HepG2 (cell line): ENCODE data around the gene CNNM3. TPM values are rescaled to one million over a fixed set of nuclear protein-coding genes. Genes with fewer than 3 reads are reported as not detected.

Experiments used
- ARID2 ChIP-seq: sonication (generic); formaldehyde crosslinking; IDR thresholded peaks from 2 replicates; pipeline ENCODE4 v1.8.1; 2022; ENCODE audit warnings: mild to moderate bottlenecking, missing genetic modification reagents, borderline replicate concordance
- ETV6 ChIP-seq: sonication (generic); formaldehyde crosslinking; conservative IDR thresholded peaks from 2 replicates; pipeline ENCODE4 v1.4.0; 2020; ENCODE audit warnings: missing genetic modification reagents
- FOXJ3 ChIP-seq: sonication (generic); formaldehyde crosslinking; IDR thresholded peaks from 2 replicates; pipeline ENCODE4 v1.4.0; 2020; ENCODE audit warnings: missing genetic modification reagents, mild to moderate bottlenecking, borderline replicate concordance
- HOXA3 ChIP-seq: sonication (generic); formaldehyde crosslinking; IDR thresholded peaks from 2 replicates; pipeline ENCODE4 v1.5.0; 2020; ENCODE audit warnings: missing genetic modification reagents
- KDM3A ChIP-seq: IDR thresholded peaks from 2 replicates; pipeline ENCODE4 v1.6.1; 2018; ENCODE audit warnings: low read depth, missing compliant biosample characterization
- KDM5B ChIP-seq: sonication (generic); formaldehyde crosslinking; IDR thresholded peaks from 2 replicates; pipeline ENCODE4 v1.4.0; 2020; ENCODE audit warnings: missing genetic modification reagents, mild to moderate bottlenecking, borderline replicate concordance
- MEIS1 ChIP-seq: sonication (generic); formaldehyde crosslinking; IDR thresholded peaks from 2 replicates; pipeline ENCODE4 v1.9.0; 2021; ENCODE audit warnings: mild to moderate bottlenecking, missing genetic modification reagents, moderate library complexity, borderline replicate concordance
- MXD4 ChIP-seq: IDR thresholded peaks from 2 replicates; pipeline ENCODE4 v1.6.1; 2016; ENCODE audit warnings: mild to moderate bottlenecking, missing biosample characterization, missing genetic modification reagents
- NFRKB ChIP-seq: fragments of 450-650 bp; IDR thresholded peaks from 2 replicates; pipeline ENCODE4 v1.6.1; 2017
- NR2F1 ChIP-seq, 2 experiments: fragments of 450-650 bp in 1 of 2; formaldehyde crosslinking in 1 of 2; IDR thresholded peaks; 2 replicates each; pipeline versions ENCODE4 v1.5.0 to v1.6.1; 2016 to 2020; ENCODE audit warnings: mild to moderate bottlenecking in 1 of 2, missing compliant biosample characterization in 1 of 2, missing genetic modification reagents in 1 of 2, moderate library complexity in 1 of 2
- PCBP2 ChIP-seq: fragments of 200-400 bp; formaldehyde crosslinking; optimal IDR thresholded peaks from 2 replicates; pipeline ENCODE3; 2018; ENCODE audit warnings: low read length, low read depth; ENCODE audit not compliant: poor library complexity, severe bottlenecking
- POGZ ChIP-seq: sonication (generic); formaldehyde crosslinking; IDR thresholded peaks from 2 replicates; pipeline ENCODE4 v1.4.0; 2020; ENCODE audit warnings: mild to moderate bottlenecking, missing genetic modification reagents
- PPARG ChIP-seq: conservative IDR thresholded peaks from 2 replicates; pipeline ENCODE4 v1.6.1; 2016; ENCODE audit warnings: missing biosample characterization, missing genetic modification reagents
- RARA ChIP-seq: IDR thresholded peaks from 2 replicates; pipeline ENCODE4 v1.6.1; 2016; ENCODE audit warnings: missing genetic modification reagents, missing compliant biosample characterization
- SIX4 ChIP-seq: sonication (generic); formaldehyde crosslinking; IDR thresholded peaks from 2 replicates; pipeline ENCODE4 v1.4.0; 2020; ENCODE audit warnings: missing genetic modification reagents
- SOX5 ChIP-seq: IDR thresholded peaks from 2 replicates; pipeline ENCODE4 v1.6.1; 2016; ENCODE audit warnings: borderline replicate concordance
- SP4 ChIP-seq: sonication (generic); formaldehyde crosslinking; IDR thresholded peaks from 2 replicates; pipeline ENCODE4 v1.8.1; 2023; ENCODE audit warnings: mild to moderate bottlenecking, missing genetic modification reagents
- ZBTB8A ChIP-seq: sonication (generic); formaldehyde crosslinking; IDR thresholded peaks from 2 replicates; pipeline ENCODE4 v1.4.0; 2020; ENCODE audit warnings: mild to moderate bottlenecking, low read depth, missing genetic modification reagents, borderline replicate concordance
- ZEB1 ChIP-seq: IDR thresholded peaks from 2 replicates; pipeline ENCODE4 v1.6.1; 2012; ENCODE audit warnings: mild to moderate bottlenecking, low read depth, inconsistent platforms; ENCODE audit not compliant: insufficient replicate concordance
- ZFP36 ChIP-seq: fragments of 150-350 bp; IDR thresholded peaks from 2 replicates; pipeline ENCODE4 v1.6.1; 2018; ENCODE audit warnings: borderline replicate concordance, low read length, low read depth; ENCODE audit not compliant: partially characterized antibody
- ZMYM2 ChIP-seq: sonication (generic); formaldehyde crosslinking; IDR thresholded peaks from 2 replicates; pipeline ENCODE4 v1.8.0; 2022; ENCODE audit warnings: mild to moderate bottlenecking, missing genetic modification reagents
- ZNF234 ChIP-seq: sonication (generic); formaldehyde crosslinking; conservative IDR thresholded peaks from 2 replicates; pipeline ENCODE4 v1.5.1; 2020; ENCODE audit warnings: mild to moderate bottlenecking, missing genetic modification reagents
- ZNF33B ChIP-seq: sonication (generic); formaldehyde crosslinking; IDR thresholded peaks from 2 replicates; pipeline ENCODE4 v1.5.1; 2020; ENCODE audit warnings: mild to moderate bottlenecking, missing genetic modification reagents
- ZNF674 ChIP-seq: sonication (generic); formaldehyde crosslinking; IDR thresholded peaks from 2 replicates; pipeline ENCODE4 v1.5.0; 2020; ENCODE audit warnings: low read depth, mild to moderate bottlenecking, missing genetic modification reagents
- polyA plus RNA-seq, 8 experiments: library from polyadenylated mRNA; depleted of rRNA in 3 of 8; stranded (reverse) in 7 of 8; unstranded in 1 of 8; fragments of >200 nt; fragmentation: Illumina TruSeq in 4 of 8; extraction: Trizol in 4 of 8; gene quantifications; 2 replicates each; pipeline versions ENCODE4 v1.2.1 to v1.2.3, GENCODE V29; 2011 to 2016; ENCODE audit warnings: low read depth in 4 of 8, missing spikeins in 1 of 8, mixed read lengths in 1 of 8; ENCODE audit not compliant: insufficient read depth in 1 of 8
- total RNA-seq, 5 experiments: library from RNA; depleted of rRNA; stranded (reverse); fragments of >200 nt; fragmentation: Illumina TruSeq; extraction: Trizol; gene quantifications; 2 replicates each; pipeline ENCODE4 v1.2.3, GENCODE V29; 2016; ENCODE audit warnings: low read depth in 1 of 5
- TF ChIP-seq, protein P1 (sequence below): IDR thresholded peaks from 2 replicates; pipeline ENCODE4 v1.6.1; 2016; ENCODE audit warnings: low read depth
- TF ChIP-seq, protein P2 (sequence below), 2 experiments: IDR thresholded peaks; 2 replicates each; pipeline ENCODE4 v1.6.1; 2011 to 2012; ENCODE audit warnings: low read length in 2 of 2, borderline replicate concordance in 1 of 2, low read depth in 1 of 2, mild to moderate bottlenecking in 1 of 2, moderate library complexity in 1 of 2
- TF ChIP-seq, protein P3 (sequence below): IDR thresholded peaks from 2 replicates; pipeline ENCODE4 v1.6.1; 2018; ENCODE audit warnings: missing genetic modification reagents, mild to moderate bottlenecking, missing compliant biosample characterization

Gene CNNM3
- total and polyA plus RNA-seq, 2 of the 13 experiments (the other 11 are each of a cell fraction or from before 2014, with no cell fraction given), result 21.2 to 27.9 TPM

DNA sequence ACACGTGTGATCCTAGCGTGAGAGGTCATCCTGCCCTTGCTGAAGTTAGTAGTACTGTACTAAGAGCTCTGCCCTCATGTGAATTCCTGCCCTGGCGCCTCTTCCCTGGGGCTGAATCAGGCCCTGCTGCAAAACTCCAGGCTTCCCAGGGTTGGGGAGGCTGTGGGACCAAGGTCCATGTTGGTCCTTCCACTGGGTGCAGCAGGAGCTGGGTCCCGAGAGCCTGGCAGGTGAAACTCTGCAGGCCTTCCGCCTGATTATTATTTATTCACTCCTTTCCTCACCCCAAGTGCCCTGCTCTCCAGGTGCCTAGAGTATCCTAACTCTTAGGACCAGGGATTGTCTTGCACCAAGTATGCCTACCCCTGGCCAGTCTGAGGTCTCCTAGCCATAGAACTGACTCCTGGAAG is 5.3 kb upstream of the CNNM3 start (continued):
- TF ChIP-seq, protein P1, sequence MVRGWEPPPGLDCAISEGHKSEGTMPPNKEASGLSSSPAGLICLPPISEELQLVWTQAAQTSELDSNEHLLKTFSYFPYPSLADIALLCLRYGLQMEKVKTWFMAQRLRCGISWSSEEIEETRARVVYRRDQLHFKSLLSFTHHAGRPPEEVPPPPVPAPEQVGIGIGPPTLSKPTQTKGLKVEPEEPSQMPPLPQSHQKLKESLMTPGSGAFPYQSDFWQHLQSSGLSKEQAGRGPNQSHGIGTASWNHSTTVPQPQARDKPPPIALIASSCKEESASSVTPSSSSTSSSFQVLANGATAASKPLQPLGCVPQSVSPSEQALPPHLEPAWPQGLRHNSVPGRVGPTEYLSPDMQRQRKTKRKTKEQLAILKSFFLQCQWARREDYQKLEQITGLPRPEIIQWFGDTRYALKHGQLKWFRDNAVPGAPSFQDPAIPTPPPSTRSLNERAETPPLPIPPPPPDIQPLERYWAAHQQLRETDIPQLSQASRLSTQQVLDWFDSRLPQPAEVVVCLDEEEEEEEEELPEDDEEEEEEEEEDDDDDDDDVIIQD (CRISPR knock-in tag), result peak; percentile 55; the same call in 1 of the 2 replicates
- TF ChIP-seq ZNF234 (CRISPR knock-in tag), result no peak
- 0 out of 2 replicates have a peak, but pooled peaks have one; percentile 11 for TF ChIP-seq KDM5B (CRISPR knock-in tag)
- TF ChIP-seq PCBP2, result no peak
- TF ChIP-seq ZEB1, result no peak
- peak; percentile 37; the same call in 1 of the 2 replicates for TF ChIP-seq HOXA3
- peak; percentile 50 for TF ChIP-seq POGZ
- TF ChIP-seq, protein P2, sequence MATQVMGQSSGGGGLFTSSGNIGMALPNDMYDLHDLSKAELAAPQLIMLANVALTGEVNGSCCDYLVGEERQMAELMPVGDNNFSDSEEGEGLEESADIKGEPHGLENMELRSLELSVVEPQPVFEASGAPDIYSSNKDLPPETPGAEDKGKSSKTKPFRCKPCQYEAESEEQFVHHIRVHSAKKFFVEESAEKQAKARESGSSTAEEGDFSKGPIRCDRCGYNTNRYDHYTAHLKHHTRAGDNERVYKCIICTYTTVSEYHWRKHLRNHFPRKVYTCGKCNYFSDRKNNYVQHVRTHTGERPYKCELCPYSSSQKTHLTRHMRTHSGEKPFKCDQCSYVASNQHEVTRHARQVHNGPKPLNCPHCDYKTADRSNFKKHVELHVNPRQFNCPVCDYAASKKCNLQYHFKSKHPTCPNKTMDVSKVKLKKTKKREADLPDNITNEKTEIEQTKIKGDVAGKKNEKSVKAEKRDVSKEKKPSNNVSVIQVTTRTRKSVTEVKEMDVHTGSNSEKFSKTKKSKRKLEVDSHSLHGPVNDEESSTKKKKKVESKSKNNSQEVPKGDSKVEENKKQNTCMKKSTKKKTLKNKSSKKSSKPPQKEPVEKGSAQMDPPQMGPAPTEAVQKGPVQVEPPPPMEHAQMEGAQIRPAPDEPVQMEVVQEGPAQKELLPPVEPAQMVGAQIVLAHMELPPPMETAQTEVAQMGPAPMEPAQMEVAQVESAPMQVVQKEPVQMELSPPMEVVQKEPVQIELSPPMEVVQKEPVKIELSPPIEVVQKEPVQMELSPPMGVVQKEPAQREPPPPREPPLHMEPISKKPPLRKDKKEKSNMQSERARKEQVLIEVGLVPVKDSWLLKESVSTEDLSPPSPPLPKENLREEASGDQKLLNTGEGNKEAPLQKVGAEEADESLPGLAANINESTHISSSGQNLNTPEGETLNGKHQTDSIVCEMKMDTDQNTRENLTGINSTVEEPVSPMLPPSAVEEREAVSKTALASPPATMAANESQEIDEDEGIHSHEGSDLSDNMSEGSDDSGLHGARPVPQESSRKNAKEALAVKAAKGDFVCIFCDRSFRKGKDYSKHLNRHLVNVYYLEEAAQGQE (IDR thresholded peaks at IDR 0.05; ENCODE audit: borderline replicate concordance in 1 of 2, low read depth in 1 of 2, low read length in 2 of 2), result no peak
- 0 out of 2 replicates have a peak, but pooled peaks have one; percentile 40 for TF ChIP-seq MEIS1 (CRISPR knock-in tag)
- TF ChIP-seq FOXJ3 (CRISPR knock-in tag), result no peak
- no peak for TF ChIP-seq NFRKB
- TF ChIP-seq ZFP36, result no peak
- TF ChIP-seq PPARG (CRISPR knock-in tag), result 0 out of 2 replicates have a peak, but pooled peaks have one; percentile 13
- no peak for TF ChIP-seq KDM3A
- no peak for TF ChIP-seq SIX4 (CRISPR knock-in tag)
- TF ChIP-seq, protein P3, sequence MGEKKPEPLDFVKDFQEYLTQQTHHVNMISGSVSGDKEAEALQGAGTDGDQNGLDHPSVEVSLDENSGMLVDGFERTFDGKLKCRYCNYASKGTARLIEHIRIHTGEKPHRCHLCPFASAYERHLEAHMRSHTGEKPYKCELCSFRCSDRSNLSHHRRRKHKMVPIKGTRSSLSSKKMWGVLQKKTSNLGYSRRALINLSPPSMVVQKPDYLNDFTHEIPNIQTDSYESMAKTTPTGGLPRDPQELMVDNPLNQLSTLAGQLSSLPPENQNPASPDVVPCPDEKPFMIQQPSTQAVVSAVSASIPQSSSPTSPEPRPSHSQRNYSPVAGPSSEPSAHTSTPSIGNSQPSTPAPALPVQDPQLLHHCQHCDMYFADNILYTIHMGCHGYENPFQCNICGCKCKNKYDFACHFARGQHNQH (CRISPR knock-in tag), result no peak
- no peak for TF ChIP-seq RARA (CRISPR knock-in tag)
- no peak for TF ChIP-seq ARID2
- no peak for TF ChIP-seq ZNF674 (CRISPR knock-in tag)
- no peak; the same call in 1 of the 2 replicates for TF ChIP-seq MXD4 (CRISPR knock-in tag)
- TF ChIP-seq ZMYM2 (CRISPR knock-in tag), result no peak
- TF ChIP-seq ZBTB8A (CRISPR knock-in tag), result no peak
- TF ChIP-seq SOX5, result peak; percentile 17; the same call in 1 of the 2 replicates
- no peak for TF ChIP-seq ZNF33B
- no peak for TF ChIP-seq ETV6 (CRISPR knock-in tag)
- no peak for TF ChIP-seq SP4
- 0 out of 4 replicates have a peak, but pooled peaks of 1 of the 2 experiments have one; percentile 30 for TF ChIP-seq NR2F1 (CRISPR knock-in tag; IDR thresholded peaks at IDR 0.05)
